Measurements from ENCODE around the gene SUPT16H. TPM values are rescaled to one million over a fixed set of nuclear protein-coding genes. Genes with fewer than 3 reads are reported as not detected.

SUPT16H gene
- total and polyA plus RNA-seq, 2 of the 8 experiments (the other 6 are each of a cell fraction or from before 2014, with no cell fraction given) = 138 to 201 TPM

- H3K4ac ChIP-seq (replicated peaks; ENCODE audit: insufficient read length, low read depth, low read length) = no peak overlapping the region
- no peak overlapping the region for H2BK120ac ChIP-seq (replicated peaks; ENCODE audit: low read depth, low read length)
- H4K8ac ChIP-seq (ENCODE audit: extremely low read depth, insufficient read depth, low read length) = no peak overlapping the region
- H2AFZ ChIP-seq (ENCODE audit: low read length) = no peak overlapping the region
- no peak overlapping the region for H2BK15ac ChIP-seq (ENCODE audit: low read length)
- H3K79me2 ChIP-seq (ENCODE audit: control insufficient read depth in 1 of 2, insufficient read depth in 2 of 2, low read length in 2 of 2) = no peaks in the 10 kb centered on the region
- H3K18ac ChIP-seq (ENCODE audit: extremely low read depth, low read length) = no peak overlapping the region
- no peak overlapping the region for H3K9ac ChIP-seq (replicated peaks in 1 of 4; ENCODE audit: extremely low read depth in 1 of 4, low read depth in 3 of 4, low read length in 3 of 4)
- no peak overlapping the region for H3K56ac ChIP-seq (replicated peaks; ENCODE audit: insufficient read length, low read depth, low read length)
- H3K4me3 ChIP-seq (ENCODE audit: extremely low read depth in 1 of 4, insufficient read depth in 2 of 4, low read depth in 3 of 4, low read length in 4 of 4) = no peak overlapping the region
- H2BK20ac ChIP-seq (ENCODE audit: low read length) = no peak overlapping the region
- H3K23me2 ChIP-seq (ENCODE audit: low read depth, low read length) = no peaks in the 10 kb centered on the region
- H3K4me1 ChIP-seq (replicated peaks in 1 of 4; ENCODE audit: control insufficient read depth in 3 of 4, insufficient read depth in 4 of 4, low read length in 3 of 4) = no peaks in the 10 kb centered on the region
- H3K14ac ChIP-seq (ENCODE audit: insufficient read length) = no peak overlapping the region
- H3K79me1 ChIP-seq (ENCODE audit: low read depth, low read length) = no peaks in the 10 kb centered on the region
- H3K36me3 ChIP-seq (ENCODE audit: control insufficient read depth in 2 of 4, insufficient read depth in 4 of 4, low read length in 3 of 4) = peaks cover 67 to 97% (median 90%) of the 10 kb centered on the region in 4 experiments
- no peak overlapping the region for H3K23ac ChIP-seq (ENCODE audit: insufficient read length)
- FAIRE-seq (no peak), DNase-seq (ENCODE audit: low read depth in 1 of 2, low spot score in 2 of 2) (no peak)
- no peak overlapping the region for H4K5ac ChIP-seq (ENCODE audit: insufficient read length, low read depth, low read length)
- no peak overlapping the region for H2AK5ac ChIP-seq (ENCODE audit: low read depth, low read length)
- CTCF ChIA-PET (ENCODE audit: partially characterized antibody) = no interaction called here
- H3K27me3 ChIP-seq (replicated peaks in 1 of 4; ENCODE audit: control insufficient read depth in 3 of 4, extremely low read depth in 1 of 4, insufficient read depth in 3 of 4, low read length in 3 of 4) = no peaks in the 10 kb centered on the region
- H2BK5ac ChIP-seq (ENCODE audit: low read depth, low read length) = no peak overlapping the region
- H3K4me2 ChIP-seq (ENCODE audit: insufficient read depth in 1 of 2, low read depth in 2 of 2, low read length in 2 of 2) = no peak overlapping the region
- no peaks in the 10 kb centered on the region for H4K20me1 ChIP-seq (replicated peaks in 1 of 2; ENCODE audit: control insufficient read depth in 1 of 2, insufficient read depth in 2 of 2, low read length in 2 of 2)
- WGBS, 2 experiments (ENCODE audit: extremely low coverage in 1 of 2, insufficient coverage in 1 of 2, insufficient read length in 1 of 2, insufficient replicate concordance in 2 of 2, low coverage in 1 of 2, low lambda C conversion rate in 2 of 2, missing lambda C conversion rate in 1 of 2) = 93% methylated on average over 4 of the region's 4 CpGs; no CpG with 5 or more reads in 1 of the 2 experiments
- H4K91ac ChIP-seq (replicated peaks; ENCODE audit: insufficient read length, low read length) = no peak overlapping the region
- H3K27ac ChIP-seq (ENCODE audit: low read depth, low read length) = no peak overlapping the region
- H3K9me3 ChIP-seq (ENCODE audit: insufficient read depth in 2 of 2, low read depth in 1 of 2, low read length in 1 of 2) = no peaks in the 10 kb centered on the region
- H2BK12ac ChIP-seq (ENCODE audit: low read depth, low read length) = no peak overlapping the region
- TF ChIP-seq BCL11A (IDR thresholded peaks at IDR 0.05; ENCODE audit: low read depth in 2 of 2, low read length in 2 of 2) (no peak), EZH2 (IDR thresholded peaks at IDR 0.05; ENCODE audit: low read depth, low read length, severe bottlenecking) (no peak), HDAC6 (IDR thresholded peaks at IDR 0.05; ENCODE audit: low read depth, low read length) (no peak)
- POLR2A ChIA-PET (ENCODE audit: partially characterized antibody) = no interaction called here
These were observed 15.1 kb upstream of the SUPT16H start for GRCh38 chr14:21398901-21399300.
